Myocyte (in vitro differentiated cells): ENCODE measurements around the gene MS4A15. TPM values are rescaled to one million over a fixed set of nuclear protein-coding genes. Genes with fewer than 3 reads are reported as not detected.
"Not testable (repeated sequence)": the region's sequence is repeated elsewhere in the genome, so short reads cannot be mapped to it uniquely, and the experiment has no call there.

ENCODE experiments used
- DNase-seq: peaks from one replicate; pipeline ENCODE4 v3.0.0-alpha.2; 2012; ENCODE audit warnings: low read depth
- total RNA-seq: library from RNA; depleted of rRNA; stranded (reverse); fragments of >200 nt; gene quantifications from 2 replicates; pipeline ENCODE4 v1.2.3, GENCODE V29; 2014

Gene MS4A15
- total RNA-seq, 1 donor from 2014 or later, result not detected

DNA sequence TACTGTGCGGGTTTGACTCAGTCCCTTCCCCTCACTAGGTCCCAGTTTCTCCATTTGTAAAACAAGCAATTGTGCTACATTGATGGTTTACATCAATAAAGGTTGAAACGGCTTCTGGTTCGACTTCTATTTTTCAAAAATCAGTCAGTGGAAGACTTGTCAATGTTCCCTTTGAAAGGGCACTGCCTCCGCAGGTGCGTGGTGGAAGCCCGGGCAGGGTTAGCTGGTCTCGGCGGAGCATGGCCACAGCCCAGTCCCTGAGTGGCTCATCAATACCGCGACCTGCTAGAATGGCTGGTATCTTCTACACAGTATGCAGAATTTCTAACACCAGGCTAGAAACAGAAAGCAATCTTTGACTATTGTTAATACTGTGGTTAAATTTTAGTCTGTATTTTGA lies 44.5 kb downstream of the MS4A15 start:
- DNase-seq, result no peak

DNA sequence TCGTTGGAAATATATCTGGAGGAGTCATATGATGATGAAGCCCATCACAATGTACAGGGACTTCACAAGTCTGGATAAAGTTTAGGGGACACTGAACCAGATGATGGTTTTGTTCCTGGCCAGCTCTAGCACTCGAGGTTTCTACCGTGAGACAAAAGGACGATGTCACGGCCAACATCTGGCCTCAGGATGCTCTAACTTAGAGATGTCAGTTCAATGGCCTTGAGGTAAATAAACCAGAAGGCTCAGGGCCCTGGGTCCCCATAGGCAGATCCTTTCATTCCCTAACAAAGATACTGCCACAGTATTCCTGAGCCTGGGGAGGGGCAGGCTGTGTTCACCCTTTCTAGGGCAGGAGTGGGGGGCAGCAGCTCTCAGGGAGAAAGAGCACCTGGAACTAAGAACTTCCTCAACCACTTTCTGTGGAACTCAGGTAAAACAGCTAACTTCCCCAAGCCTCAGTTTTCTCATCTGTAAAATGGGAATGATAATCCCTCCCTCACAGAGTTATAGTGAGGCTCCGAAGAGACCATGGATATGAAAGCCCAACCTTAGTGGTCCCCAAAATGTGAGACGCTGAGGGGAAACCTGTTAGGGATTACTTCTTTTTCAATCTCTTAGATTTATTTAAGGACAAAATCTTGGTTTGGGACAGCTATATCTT lies 46.7 kb downstream of the MS4A15 start:
- no peak for DNase-seq

- no peak for DNase-seq
These were observed 52.6 kb downstream of the MS4A15 start for GRCh38 chr11:60809249-60809648.

DNA sequence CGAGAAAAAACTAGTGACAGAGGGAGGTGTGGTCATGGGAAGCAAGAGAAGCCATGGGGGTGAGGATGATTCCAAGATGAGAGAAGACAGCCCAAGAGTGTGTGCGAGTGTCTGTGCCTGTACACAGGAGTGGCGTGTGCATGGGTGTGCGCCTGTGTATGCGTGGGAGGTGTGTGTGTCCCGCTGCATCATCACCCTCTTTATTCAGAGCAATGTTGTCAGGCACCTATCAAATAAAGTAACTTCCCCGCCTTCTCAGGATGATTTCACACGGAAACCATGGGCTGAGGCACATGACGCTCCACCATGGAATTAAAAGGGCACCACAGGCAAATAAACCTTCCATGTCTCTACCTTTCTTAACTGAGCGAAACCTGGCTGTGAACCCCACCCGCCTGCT lies 53.0 kb downstream of the MS4A15 start:
- DNase-seq, result no peak

- no peak for DNase-seq
These were observed 53.5 kb downstream of the MS4A15 start for GRCh38 chr11:60810151-60810550.

GRCh38 chr11:60810569-60810968 lies 53.9 kb downstream of the MS4A15 start:
- no peak for DNase-seq

DNA sequence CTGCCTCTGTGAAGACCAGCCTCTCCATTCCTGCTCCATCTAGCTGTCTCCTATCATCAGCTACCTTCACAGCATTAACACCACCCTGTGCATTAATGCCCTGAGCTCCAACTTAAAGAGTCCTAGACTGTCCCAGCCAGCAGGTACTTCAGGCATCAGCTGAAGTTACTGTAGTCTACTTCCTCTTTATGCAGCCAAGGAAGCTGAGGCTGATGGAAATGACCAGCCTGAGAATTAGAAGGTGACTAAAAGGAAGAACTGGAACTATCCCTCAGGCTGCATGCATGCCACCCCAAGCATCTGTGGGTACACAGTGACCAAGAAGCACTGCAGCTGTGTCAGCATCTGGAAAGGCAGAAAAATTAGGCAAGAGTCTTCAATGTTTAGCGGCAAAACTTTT lies 56.7 kb downstream of the MS4A15 start:
- no peak for DNase-seq

DNA sequence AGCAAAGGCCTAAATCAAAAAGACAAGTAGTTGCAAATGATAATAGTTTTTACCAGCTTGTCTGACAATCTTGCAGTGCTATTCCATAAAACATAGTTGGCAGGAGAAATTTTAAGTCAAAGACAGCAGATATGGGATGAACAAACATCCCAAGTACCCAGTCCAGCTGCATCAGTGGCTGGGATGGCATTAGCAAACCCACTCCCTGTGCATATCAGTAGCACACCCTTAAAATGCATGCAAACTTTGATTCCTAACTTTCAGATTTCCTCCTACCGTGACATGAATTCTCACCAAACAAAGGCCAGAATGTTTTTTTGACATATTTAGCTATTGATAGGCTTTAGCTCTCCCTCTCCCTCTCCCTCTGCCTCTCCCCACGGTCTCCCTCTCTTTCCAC lies 57.4 kb downstream of the MS4A15 start:
- DNase-seq, result no peak

GRCh38 chr11:60816590-60817157 lies 60.0 kb downstream of the MS4A15 start:
- no peak for DNase-seq

DNA sequence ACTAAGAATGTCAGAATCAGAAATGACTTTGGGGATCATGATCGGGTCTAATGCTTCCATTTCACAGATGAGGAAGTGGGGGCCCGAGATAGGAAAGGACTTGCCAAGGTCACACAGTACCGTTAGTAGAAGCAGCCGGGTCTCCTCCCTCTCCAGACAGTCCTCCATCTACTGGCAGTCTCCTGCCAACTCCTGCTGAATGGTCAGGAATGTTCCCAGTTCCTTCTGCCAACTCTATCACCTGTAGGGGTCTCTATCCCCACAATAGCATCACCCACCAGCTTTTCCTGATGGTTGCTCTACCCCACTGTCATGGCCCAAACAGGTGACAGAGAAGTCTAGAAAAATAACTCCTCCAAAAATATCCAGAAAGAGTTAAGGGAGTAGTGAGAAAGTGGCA lies 61.4 kb downstream of the MS4A15 start:
- no peak for DNase-seq

GRCh38 chr11:60821827-60822599 lies 65.3 kb downstream of the MS4A15 start:
- DNase-seq, result no peak

GRCh38 chr11:60823745-60824306 lies 67.2 kb downstream of the MS4A15 start:
- not testable (repeated sequence) for DNase-seq

DNA sequence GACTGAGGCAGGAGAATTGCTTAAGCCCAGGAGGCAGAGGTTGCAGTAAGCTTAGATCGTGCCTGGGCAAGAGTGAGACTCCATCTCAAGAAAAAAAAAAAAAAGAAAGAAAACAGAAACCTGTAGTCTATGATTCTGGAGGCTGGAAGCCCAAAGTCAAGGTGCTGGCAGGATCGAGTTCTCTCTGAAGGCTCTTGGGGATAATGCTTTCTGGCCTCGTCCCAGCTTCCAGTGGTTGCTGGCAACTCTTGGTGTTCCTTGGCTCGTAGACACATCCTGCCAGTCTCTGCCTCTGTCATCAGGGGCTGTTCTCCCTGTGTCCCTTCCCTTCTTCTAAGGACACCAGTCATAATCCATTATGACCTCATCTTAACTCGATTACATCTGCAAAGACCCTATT lies 68.5 kb downstream of the MS4A15 start:
- DNase-seq, result no peak

- DNase-seq, result no peak
These were observed 69.1 kb downstream of the MS4A15 start for GRCh38 chr11:60825790-60826189.

Other genes with a start within 250 kb of the MS4A15 start
- not detected in 2 replicates for gene MS4A13, start 241.5 kb upstream of the MS4A15 start, total RNA-seq
- not detected in 2 replicates for gene MS4A8, start 57.3 kb upstream of the MS4A15 start, total RNA-seq
- gene MS4A18, start 32.1 kb upstream of the MS4A15 start, total RNA-seq, result not detected in 2 replicates
- not detected in 2 replicates for gene MS4A10, start 28.5 kb downstream of the MS4A15 start, total RNA-seq
- 19.2 and 24.1 TPM in 2 replicates for gene CCDC86, start 85.2 kb downstream of the MS4A15 start, total RNA-seq
- gene PTGDR2, start 99.1 kb downstream of the MS4A15 start, total RNA-seq, result not detected in 2 replicates
- gene ZP1, start 110.7 kb downstream of the MS4A15 start, total RNA-seq, result not detected in 2 replicates
- gene PRPF19, start 149.7 kb downstream of the MS4A15 start, total RNA-seq, result 41.9 and 51.4 TPM in 2 replicates
- 91.8 and 108 TPM in 2 replicates for gene TMEM109, start 157.3 kb downstream of the MS4A15 start, total RNA-seq
- gene TMEM132A, start 167.6 kb downstream of the MS4A15 start, total RNA-seq, result 76.1 and 94.4 TPM in 2 replicates
- 9.4 and 17.0 TPM in 2 replicates for gene SLC15A3, start 195.3 kb downstream of the MS4A15 start, total RNA-seq
- gene CD6, start 214.8 kb downstream of the MS4A15 start, total RNA-seq, result 0.08 TPM in 1 of 2 replicates, not detected in the other